Measurements from ENCODE around the gene TSPO. TPM values are rescaled to one million over a fixed set of nuclear protein-coding genes. Genes with fewer than 3 reads are reported as not detected.

The TSPO gene
- total and polyA plus RNA-seq, 2 donors from 2014 or later, result 134 to 173 TPM

- no peak for TF ChIP-seq CTCF (IDR thresholded peaks at IDR 0.05; ENCODE audit: borderline replicate concordance, extremely low read depth, insufficient read depth)
- H3K27me3 ChIP-seq (ENCODE audit: control insufficient read depth, insufficient read depth, low read length), result peaks cover 10% of the 10 kb centered on the region
- H3K9me3 ChIP-seq (ENCODE audit: control insufficient read depth in 2 of 3, insufficient read depth in 1 of 3, low read length in 3 of 3), result no peaks in the 10 kb centered on the region
- FAIRE-seq (no peak), DNase-seq (no peak)
- H3K4me3 ChIP-seq (ENCODE audit: low read length in 3 of 3), result no peak overlapping the region
- intact Hi-C loops (cut with DNase I), result no loop called here
- H3K4me1 ChIP-seq (ENCODE audit: control insufficient read depth in 2 of 3, insufficient read depth in 2 of 3, low read depth in 1 of 3, low read length in 3 of 3), result peaks cover 0 to 4% (median 2%) of the 10 kb centered on the region in 3 donors
- no peak overlapping the region for H3K9ac ChIP-seq (ENCODE audit: low read length in 3 of 3)
- H3K27ac ChIP-seq (ENCODE audit: low read depth in 2 of 2, low read length in 2 of 2), result no peak overlapping the region
- H3K36me3 ChIP-seq (ENCODE audit: control insufficient read depth in 2 of 3, insufficient read depth in 3 of 3, low read length in 3 of 3), result no peaks in the 10 kb centered on the region
Measured at GRCh38 chr22:43114958-43115357, 36.4 kb upstream of the TSPO start.

- no peak for TF ChIP-seq CTCF (IDR thresholded peaks at IDR 0.05; ENCODE audit: borderline replicate concordance, extremely low read depth, insufficient read depth)
- Histone ChIP-seq H3K27me3 (ENCODE audit: control insufficient read depth, insufficient read depth, low read length) (no peaks in the 10 kb centered on the region), H3K27ac (ENCODE audit: low read depth in 2 of 2, low read length in 2 of 2) (no peak overlapping the region), H3K36me3 (ENCODE audit: control insufficient read depth in 2 of 3, insufficient read depth in 3 of 3, low read length in 3 of 3) (no peaks in the 10 kb centered on the region), H3K9me3 (ENCODE audit: control insufficient read depth in 2 of 3, insufficient read depth in 1 of 3, low read length in 3 of 3) (no peaks in the 10 kb centered on the region), H3K4me3 (ENCODE audit: low read length in 3 of 3) (no peak overlapping the region), H3K9ac (ENCODE audit: low read length in 3 of 3) (no peak overlapping the region), H3K4me1 (ENCODE audit: control insufficient read depth in 2 of 3, insufficient read depth in 2 of 3, low read depth in 1 of 3, low read length in 3 of 3) (peaks cover 0 to 4% (median 0%) of the 10 kb centered on the region in 3 donors)
- intact Hi-C loops (cut with DNase I), result no loop called here
- DNase-seq, result no peak
- no peak for FAIRE-seq
Measured at GRCh38 chr22:43116932-43117331, 34.4 kb upstream of the TSPO start.

- H3K4me1 ChIP-seq (ENCODE audit: control insufficient read depth in 2 of 3, insufficient read depth in 2 of 3, low read depth in 1 of 3, low read length in 3 of 3), result peaks cover 0 to 4% (median 0%) of the 10 kb centered on the region in 3 donors
- H3K27ac ChIP-seq (ENCODE audit: low read depth in 2 of 2, low read length in 2 of 2), result no peak overlapping the region
- H3K9me3 ChIP-seq (ENCODE audit: control insufficient read depth in 2 of 3, insufficient read depth in 1 of 3, low read length in 3 of 3), result no peaks in the 10 kb centered on the region
- TF ChIP-seq CTCF (IDR thresholded peaks at IDR 0.05; ENCODE audit: borderline replicate concordance, extremely low read depth, insufficient read depth), result no peak
- no peak for DNase-seq
- FAIRE-seq, result no peak
- no peak overlapping the region for H3K9ac ChIP-seq (ENCODE audit: low read length in 3 of 3)
- no peak overlapping the region for H3K4me3 ChIP-seq (ENCODE audit: low read length in 3 of 3)
- no peaks in the 10 kb centered on the region for H3K27me3 ChIP-seq (ENCODE audit: control insufficient read depth, insufficient read depth, low read length)
- intact Hi-C loops (cut with DNase I), result no loop called here
- H3K36me3 ChIP-seq (ENCODE audit: control insufficient read depth in 2 of 3, insufficient read depth in 3 of 3, low read length in 3 of 3), result no peaks in the 10 kb centered on the region
Measured at GRCh38 chr22:43118024-43118849, 33.1 kb upstream of the TSPO start.

All from kidney (tissue), 14 donors.